Measurements from ENCODE around the gene PGAM2. TPM values are rescaled to one million over a fixed set of nuclear protein-coding genes. Genes with fewer than 3 reads are reported as not detected.

Gene PGAM2
- total and polyA plus RNA-seq, 2 of the 4 experiments (the other 2 are of a cell fraction), result not detected

- ChIA-PET CTCF (no interaction called here), POLR2A (ENCODE audit: unreplicated experiment) (no interaction called here)
- BruUV-seq (replicated peaks), result no TSS peak
- WGBS, 2 experiments (ENCODE audit: extremely low coverage in 2 of 2, insufficient read length in 1 of 2), result 13% methylated on average over 19 of the region's 33 CpGs; no CpG with 5 or more reads in 1 of the 2 experiments
- Histone ChIP-seq H3K56ac (ENCODE audit: extremely low read depth, insufficient read depth, low read length) (no peak overlapping the region), H3K27me3 (ENCODE audit: control insufficient read depth, insufficient read depth, low read length) (no peaks in the 10 kb centered on the region), H3K4me2 (ENCODE audit: low read depth, low read length) (no peak overlapping the region), H2AK9ac (replicated peaks; ENCODE audit: low read depth, low read length, poor library complexity) (peak overlapping the region; percentile 33), H3K4ac (ENCODE audit: low read depth, low read length) (peak overlapping the region; percentile 27; the same call in 1 of the 2 replicates), H2BK15ac (ENCODE audit: low read depth, low read length) (no peak overlapping the region), H3K9me1 (ENCODE audit: insufficient read depth, low read length) (no peaks in the 10 kb centered on the region), H2BK5ac (ENCODE audit: low read depth, low read length, poor library complexity, severe bottlenecking) (no peak overlapping the region), H3K27ac (ENCODE audit: insufficient read depth, low read length) (no peak overlapping the region), H3K9me3 (ENCODE audit: control insufficient read depth, insufficient read depth, low read length) (no peaks in the 10 kb centered on the region), H4K5ac (ENCODE audit: low read depth, low read length) (no peak overlapping the region), H2AK5ac (ENCODE audit: low read depth, low read length) (peak overlapping the region; percentile 56), H3K36me3 (ENCODE audit: control insufficient read depth, insufficient read depth, low read length) (peaks cover 22% of the 10 kb centered on the region), H4K20me1 (ENCODE audit: insufficient read depth, low read length) (peaks cover 18% of the 10 kb centered on the region), H4K91ac (ENCODE audit: insufficient read depth, low read depth, low read length) (no peak overlapping the region), H2BK20ac (ENCODE audit: low read depth, low read length) (no peak overlapping the region), H3K4me1 (ENCODE audit: control insufficient read depth, insufficient read depth, low read length) (peaks cover 9% of the 10 kb centered on the region), H3K4me3 (ENCODE audit: insufficient read depth, low read depth, low read length) (no peak overlapping the region), H3K9ac (ENCODE audit: low read depth, low read length) (no peak overlapping the region), H2AFZ (replicated peaks; ENCODE audit: low read length, poor library complexity) (peak overlapping the region; percentile 13), H3K14ac (replicated peaks; ENCODE audit: low read depth, low read length) (0 out of 2 replicates have a peak overlapping the region, but pooled peaks have one; percentile 47), H3K18ac (ENCODE audit: low read depth, low read length) (no peak overlapping the region), H2BK120ac (ENCODE audit: low read depth, low read length) (no peak overlapping the region), H3K79me1 (ENCODE audit: low read depth in 1 of 2, low read length in 2 of 2) (no peaks in the 10 kb centered on the region), H4K8ac (ENCODE audit: low read depth in 2 of 2, low read length in 2 of 2) (no peak overlapping the region; a peak in 1 of 4 replicates), H3K23ac (ENCODE audit: low read depth, low read length) (peak overlapping the region; percentile 90; the same call in 1 of the 2 replicates)
- intact Hi-C loops (cut with micrococcal nuclease) (no loop called here), dilution Hi-C loops (cut with HindIII; ENCODE audit: low sequenced_read_pairs, unreplicated experiment) (no loop called here), in situ Hi-C loops (cut with MboI; ENCODE audit: low sequenced_read_pairs) (loop anchor here (5.0 kb wide), 1 partner anchor 132 kb away; no protein-coding TSS in a partner anchor)
- peak; percentile 19 for ATAC-seq (ENCODE audit: low read depth)
- no peak for TF ChIP-seq ELK1 (IDR thresholded peaks at IDR 0.05; ENCODE audit: borderline replicate concordance, low read depth, low read length)
- no peak for TF ChIP-seq RFX5 (IDR thresholded peaks at IDR 0.05; ENCODE audit: low read depth, low read length)
- TF ChIP-seq USF2 (IDR thresholded peaks at IDR 0.05; ENCODE audit: low read depth, low read length), result no peak
- TF ChIP-seq SMC3 (IDR thresholded peaks at IDR 0.05; ENCODE audit: low read depth, low read length), result no peak
- no peak for TF ChIP-seq MAZ (IDR thresholded peaks at IDR 0.05; ENCODE audit: borderline replicate concordance, low read depth, low read length)
- no peak for TF ChIP-seq MXI1 (IDR thresholded peaks at IDR 0.05; ENCODE audit: borderline replicate concordance, low read depth, low read length)
- TF ChIP-seq CTCF (conservative IDR thresholded peaks at IDR 0.05; ENCODE audit: low read depth, low read length), result no peak
- no peak; the same call in 1 of the 2 replicates for TF ChIP-seq POLR2A (IDR thresholded peaks at IDR 0.05; ENCODE audit: low read depth, low read length)
- no peak for TF ChIP-seq FOS (IDR thresholded peaks at IDR 0.05; ENCODE audit: low read depth, low read length)
- no peak for TF ChIP-seq CEBPB (IDR thresholded peaks at IDR 0.05; ENCODE audit: low read depth, low read length)
- no peak for TF ChIP-seq CHD1 (IDR thresholded peaks at IDR 0.05; ENCODE audit: low read depth, low read length)
- no peak for TF ChIP-seq RCOR1 (IDR thresholded peaks at IDR 0.05; ENCODE audit: insufficient replicate concordance, low read length)
- no peak for DNase-seq
Observed at GRCh38 chr7:44064791-44065430, 456 bp downstream of the PGAM2 start.
